ENCODE measurements around the gene TMEM150B. TPM values are rescaled to one million over a fixed set of nuclear protein-coding genes. Genes with fewer than 3 reads are reported as not detected.

Gene TMEM150B
- total and polyA plus RNA-seq, 10 donors, result 1.7 to 34.1 (median 7.8) TPM

DNA sequence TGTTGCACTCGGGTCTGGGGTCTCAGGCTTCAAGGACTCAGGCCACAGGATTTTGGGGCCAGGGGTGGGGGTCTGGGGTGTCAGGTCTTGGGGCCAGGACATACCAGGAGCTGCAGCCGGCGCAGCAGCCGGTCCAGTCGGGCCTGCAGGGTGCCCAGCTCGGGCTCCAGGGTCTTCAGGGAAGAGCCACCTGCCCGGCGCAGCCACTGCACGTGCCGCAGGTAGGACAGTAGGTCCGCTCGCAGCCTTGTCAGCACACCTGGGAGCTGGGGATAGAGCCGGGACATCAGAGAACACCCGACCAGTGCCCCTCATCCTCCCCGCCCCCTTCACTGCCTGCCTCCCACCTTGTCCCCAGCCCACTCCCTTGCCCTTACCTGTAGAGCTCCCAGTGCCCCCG is 43.0 kb upstream of the TMEM150B start:
- DNase-seq, result no peak
- intact Hi-C loops (cut with DNase I; ENCODE audit: low total_unique reads), result no loop called here
- H3K4me1 ChIP-seq, result peaks cover 0 to 21% (median 15%) of the 10 kb centered on the region in 6 donors
- H3K36me3 ChIP-seq, result no peaks in the 10 kb centered on the region
- 87 to 96% (median 91%) methylated on average over 8 to 16 of the region's 16 CpGs for whole genome bisulfite sequencing, 5 donors
- H3K4me3 ChIP-seq, result no peak overlapping the region
- H3K27me3 ChIP-seq (replicated peaks in 1 of 7), result peaks cover 5 to 76% (median 50%) of the 10 kb centered on the region in 7 donors
- H3K27ac ChIP-seq, result no peak overlapping the region
- TF ChIP-seq, protein P1, sequence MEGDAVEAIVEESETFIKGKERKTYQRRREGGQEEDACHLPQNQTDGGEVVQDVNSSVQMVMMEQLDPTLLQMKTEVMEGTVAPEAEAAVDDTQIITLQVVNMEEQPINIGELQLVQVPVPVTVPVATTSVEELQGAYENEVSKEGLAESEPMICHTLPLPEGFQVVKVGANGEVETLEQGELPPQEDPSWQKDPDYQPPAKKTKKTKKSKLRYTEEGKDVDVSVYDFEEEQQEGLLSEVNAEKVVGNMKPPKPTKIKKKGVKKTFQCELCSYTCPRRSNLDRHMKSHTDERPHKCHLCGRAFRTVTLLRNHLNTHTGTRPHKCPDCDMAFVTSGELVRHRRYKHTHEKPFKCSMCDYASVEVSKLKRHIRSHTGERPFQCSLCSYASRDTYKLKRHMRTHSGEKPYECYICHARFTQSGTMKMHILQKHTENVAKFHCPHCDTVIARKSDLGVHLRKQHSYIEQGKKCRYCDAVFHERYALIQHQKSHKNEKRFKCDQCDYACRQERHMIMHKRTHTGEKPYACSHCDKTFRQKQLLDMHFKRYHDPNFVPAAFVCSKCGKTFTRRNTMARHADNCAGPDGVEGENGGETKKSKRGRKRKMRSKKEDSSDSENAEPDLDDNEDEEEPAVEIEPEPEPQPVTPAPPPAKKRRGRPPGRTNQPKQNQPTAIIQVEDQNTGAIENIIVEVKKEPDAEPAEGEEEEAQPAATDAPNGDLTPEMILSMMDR (IDR thresholded peaks at IDR 0.05 in 8 of 11, conservative IDR thresholded peaks at IDR 0.05 in 3 of 11), result no peak
- no peaks in the 10 kb centered on the region for H3K9me3 ChIP-seq

DNA sequence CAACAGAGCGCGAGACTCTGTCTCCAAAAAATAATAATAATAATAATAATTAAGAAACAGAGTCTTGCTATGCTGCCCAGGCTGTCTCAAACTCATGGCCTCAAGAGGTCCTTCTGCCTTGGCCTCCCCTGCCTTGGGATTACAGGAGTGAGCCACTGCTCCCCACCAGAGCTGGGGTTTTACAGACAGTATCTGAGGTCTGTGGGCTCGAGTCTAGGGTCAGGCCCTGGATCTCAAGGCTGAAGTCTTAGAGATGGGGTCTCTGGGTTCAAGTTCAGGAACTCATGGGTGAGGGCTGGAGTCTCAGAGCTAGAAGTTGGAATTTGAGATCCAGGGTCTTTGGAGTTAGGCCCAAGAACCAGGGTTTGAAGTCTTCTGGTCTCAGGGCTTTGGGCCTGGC is 41.6 kb upstream of the TMEM150B start:
- Histone ChIP-seq H3K27me3 (replicated peaks in 1 of 7) (peaks cover 5 to 75% (median 38%) of the 10 kb centered on the region in 7 donors), H3K27ac (no peak overlapping the region), H3K36me3 (no peaks in the 10 kb centered on the region), H3K4me3 (no peak overlapping the region), H3K4me1 (peaks cover 0 to 21% (median 15%) of the 10 kb centered on the region in 6 donors), H3K9me3 (no peaks in the 10 kb centered on the region)
- TF ChIP-seq, protein P1 (IDR thresholded peaks at IDR 0.05 in 8 of 11, conservative IDR thresholded peaks at IDR 0.05 in 3 of 11), result no peak
- TF ChIP-seq POLR2AphosphoS5 (IDR thresholded peaks at IDR 0.05) (no peak), POLR2A (IDR thresholded peaks at IDR 0.05) (no peak)
- 63 to 86% (median 73%) methylated on average over 3 of the region's 3 CpGs for WGBS, 5 donors
- no peak for DNase-seq
- intact Hi-C loops (cut with DNase I; ENCODE audit: low total_unique reads), result no loop called here

DNA sequence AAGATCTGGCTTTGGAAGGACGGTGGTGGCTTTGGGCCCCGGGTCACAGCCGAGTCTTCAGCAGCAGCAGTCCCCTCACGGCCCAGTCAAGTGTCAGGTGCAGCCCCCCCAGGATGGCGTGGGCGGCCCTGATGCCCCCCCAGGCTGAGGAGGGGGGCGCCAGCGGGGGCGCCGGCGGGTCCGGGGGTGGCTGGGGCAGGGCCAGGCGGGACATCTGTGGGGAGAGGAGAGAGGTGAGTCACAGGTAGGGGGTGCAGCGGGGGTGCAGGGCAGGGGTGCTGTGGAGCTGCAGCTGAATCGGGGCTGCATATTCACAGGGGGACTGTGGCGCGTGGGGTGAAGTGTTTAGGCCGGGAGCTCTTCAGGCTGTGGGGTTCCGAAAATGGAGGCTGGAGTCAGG is 40.8 kb upstream of the TMEM150B start:
- peaks cover 2 to 67% (median 30%) of the 10 kb centered on the region in 7 donors for H3K27me3 ChIP-seq (replicated peaks in 1 of 7)

DNA sequence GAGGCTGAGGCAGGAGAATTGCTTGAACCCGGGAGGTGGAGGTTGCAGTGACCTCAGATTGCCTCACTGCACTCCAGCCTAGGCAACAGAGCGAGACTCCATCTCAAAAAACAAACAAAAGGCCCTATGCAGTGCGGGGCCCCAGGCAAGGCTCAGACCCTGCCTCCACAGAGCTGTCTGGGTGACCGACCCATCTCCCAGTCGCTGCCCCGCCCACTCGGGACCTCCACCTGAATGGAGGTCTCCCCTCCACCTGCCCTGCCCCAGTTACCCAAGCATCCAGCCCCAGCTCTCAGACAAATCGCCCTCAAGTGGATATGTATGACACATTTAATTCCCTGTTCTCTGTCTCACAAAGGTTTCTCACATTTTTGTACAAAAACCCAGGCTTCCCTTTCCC is 40.1 kb upstream of the TMEM150B start:
- intact Hi-C loops (cut with DNase I; ENCODE audit: low total_unique reads), result no loop called here
- Histone ChIP-seq H3K4me1 (peaks cover 0 to 17% (median 13%) of the 10 kb centered on the region in 6 donors), H3K27me3 (replicated peaks in 1 of 7) (peaks cover 2 to 60% (median 22%) of the 10 kb centered on the region in 7 donors), H3K4me3 (no peak overlapping the region), H3K27ac (no peak overlapping the region), H3K36me3 (no peaks in the 10 kb centered on the region), H3K9me3 (no peaks in the 10 kb centered on the region)
- TF ChIP-seq POLR2AphosphoS5 (IDR thresholded peaks at IDR 0.05) (no peak), POLR2A (IDR thresholded peaks at IDR 0.05) (no peak)
- TF ChIP-seq, protein P1 (IDR thresholded peaks at IDR 0.05 in 8 of 11, conservative IDR thresholded peaks at IDR 0.05 in 3 of 11), result no peak
- no peak for DNase-seq
- 87 to 91% (median 89%) methylated on average over 8 of the region's 8 CpGs for WGBS, 5 donors

More for the DNA sequence above, 40.8 kb upstream of the TMEM150B start:
- H3K4me3 ChIP-seq, result no peak overlapping the region
- TF ChIP-seq POLR2A (IDR thresholded peaks at IDR 0.05) (no peak), POLR2AphosphoS5 (IDR thresholded peaks at IDR 0.05) (no peak)
- TF ChIP-seq, protein P1 (IDR thresholded peaks at IDR 0.05 in 8 of 11, conservative IDR thresholded peaks at IDR 0.05 in 3 of 11), result no peak
- no peak for DNase-seq
- WGBS, 5 donors, result 76 to 86% (median 79%) methylated on average over 13 to 19 of the region's 19 CpGs
- H3K4me1 ChIP-seq, result peaks cover 0 to 21% (median 15%) of the 10 kb centered on the region in 6 donors
- H3K9me3 ChIP-seq, result no peaks in the 10 kb centered on the region
- intact Hi-C loops (cut with DNase I; ENCODE audit: low total_unique reads), result no loop called here
- no peaks in the 10 kb centered on the region for H3K36me3 ChIP-seq
- no peak overlapping the region for H3K27ac ChIP-seq
